Transverse colon (tissue), 4 donors: ENCODE data around the gene SUGCT.

Experiments
- POLR2A ChIP-seq: fragments of 450-650 bp; IDR thresholded peaks from one replicate; pipeline ENCODE4 v1.6.1; 2016; ENCODE audit warnings: antibody characterized with exemption, mild to moderate bottlenecking, moderate library complexity
- POLR2AphosphoS5 ChIP-seq, 3 donors: sonication (generic); formaldehyde crosslinking; IDR thresholded peaks; one replicate each; pipeline ENCODE4 v1.6.1; 2016; ENCODE audit warnings: antibody characterized with exemption in 3 of 3
- TF ChIP-seq, protein P1 (sequence below), 5 experiments: fragments of 200-600 bp in 3 of 5; fragments of 450-650 bp in 2 of 5; sonication (generic) in 3 of 5; IDR thresholded peaks; 1 replicate in 2 of 5; 2 replicates in 3 of 5; pipeline ENCODE4 v1.5.1; 2016 to 2017; ENCODE audit warnings: antibody characterized with exemption in 5 of 5, inconsistent platforms in 3 of 5, mild to moderate bottlenecking in 2 of 5, moderate library complexity in 1 of 5

DNA sequence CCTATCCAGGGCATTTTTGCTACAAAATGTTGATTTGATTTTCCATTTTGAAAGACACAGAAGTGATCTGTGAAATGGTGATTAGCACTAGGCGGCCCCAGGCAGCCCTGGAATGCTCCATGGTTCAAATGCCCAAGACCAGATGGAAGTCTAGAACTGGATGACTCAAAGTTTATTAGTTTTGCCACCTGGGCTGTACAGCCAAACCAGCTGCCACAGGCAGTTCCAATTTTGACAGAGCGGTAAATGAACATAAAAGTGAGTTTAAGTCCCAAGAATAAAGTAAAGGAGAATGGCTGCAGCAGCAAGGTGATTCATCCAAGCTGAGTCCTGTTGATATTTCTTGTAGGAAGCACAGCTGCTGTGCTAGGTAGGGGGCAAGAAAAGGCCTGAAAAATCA is 180.5 kb downstream of the SUGCT start:
- TF ChIP-seq POLR2A, result no peak
- no peak for TF ChIP-seq POLR2AphosphoS5 (IDR thresholded peaks at IDR 0.05)
- TF ChIP-seq, protein P1, sequence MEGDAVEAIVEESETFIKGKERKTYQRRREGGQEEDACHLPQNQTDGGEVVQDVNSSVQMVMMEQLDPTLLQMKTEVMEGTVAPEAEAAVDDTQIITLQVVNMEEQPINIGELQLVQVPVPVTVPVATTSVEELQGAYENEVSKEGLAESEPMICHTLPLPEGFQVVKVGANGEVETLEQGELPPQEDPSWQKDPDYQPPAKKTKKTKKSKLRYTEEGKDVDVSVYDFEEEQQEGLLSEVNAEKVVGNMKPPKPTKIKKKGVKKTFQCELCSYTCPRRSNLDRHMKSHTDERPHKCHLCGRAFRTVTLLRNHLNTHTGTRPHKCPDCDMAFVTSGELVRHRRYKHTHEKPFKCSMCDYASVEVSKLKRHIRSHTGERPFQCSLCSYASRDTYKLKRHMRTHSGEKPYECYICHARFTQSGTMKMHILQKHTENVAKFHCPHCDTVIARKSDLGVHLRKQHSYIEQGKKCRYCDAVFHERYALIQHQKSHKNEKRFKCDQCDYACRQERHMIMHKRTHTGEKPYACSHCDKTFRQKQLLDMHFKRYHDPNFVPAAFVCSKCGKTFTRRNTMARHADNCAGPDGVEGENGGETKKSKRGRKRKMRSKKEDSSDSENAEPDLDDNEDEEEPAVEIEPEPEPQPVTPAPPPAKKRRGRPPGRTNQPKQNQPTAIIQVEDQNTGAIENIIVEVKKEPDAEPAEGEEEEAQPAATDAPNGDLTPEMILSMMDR (IDR thresholded peaks at IDR 0.05), result no peak
